HS-5 (cell line): ENCODE results near the gene NUBP2.

Experiments
- DNase-seq: peaks from one replicate; pipeline ENCODE4 v3.0.0-alpha.2; 2012; ENCODE audit warnings: low read depth

NUBP2 gene

GRCh38 chr16:1772362-1772907 lies 10.3 kb upstream of the NUBP2 start, which contains the start of gene EME2:
Gene EME2, plus strand, starts transcription at chr16:1772810. Its CDS starts 418 bp downstream, at chr16:1773228.
- no peak for DNase-seq

GRCh38 chr16:1772908-1773702 lies 9.7 kb upstream of the NUBP2 start, which contains the start of gene MRPS34:
Gene MRPS34, minus strand, starts transcription at chr16:1773134. Its CDS starts 15 bp downstream, at chr16:1773119.
- DNase-seq, result no peak

DNA sequence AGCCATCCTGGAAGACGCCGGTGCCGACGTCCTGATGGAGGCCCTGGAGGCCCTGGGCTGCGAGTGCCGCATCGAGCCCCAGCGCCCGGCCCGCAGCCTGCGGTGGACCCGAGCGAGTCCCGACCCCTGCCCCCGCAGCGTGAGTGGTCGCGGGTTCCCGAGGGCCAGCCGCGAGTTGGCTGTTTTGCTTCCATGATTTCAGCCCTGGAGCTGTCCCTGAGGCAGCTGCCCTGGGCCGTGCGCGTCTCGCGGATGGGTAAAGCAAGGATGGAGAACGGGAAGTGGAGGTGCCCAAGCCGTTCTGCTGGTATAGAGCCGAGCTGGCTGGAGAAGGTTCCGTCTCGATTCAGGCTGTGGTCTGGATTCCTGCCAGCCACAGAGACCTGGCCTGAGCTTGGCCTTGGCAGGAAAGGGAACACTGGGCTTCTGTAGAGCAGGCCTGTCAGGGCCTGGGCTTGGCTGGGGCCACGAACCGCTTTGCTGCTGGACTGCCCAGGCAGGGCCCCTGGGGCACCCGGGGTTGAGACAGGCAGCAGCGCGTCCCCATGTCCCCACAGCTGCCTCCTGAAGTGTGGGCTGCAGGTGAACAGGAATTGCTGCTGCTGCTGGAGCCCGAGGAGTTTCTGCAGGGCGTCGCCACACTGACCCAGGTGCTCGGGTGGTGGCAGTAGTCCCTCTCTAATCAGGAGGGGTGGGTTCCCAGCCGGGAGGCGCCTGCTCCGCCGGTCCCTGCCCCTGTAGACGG lies 8.9 kb upstream of the NUBP2 start:
- no peak for DNase-seq

GRCh38 chr16:1774448-1774780 lies 8.3 kb upstream of the NUBP2 start:
- DNase-seq, result no peak

GRCh38 chr16:1775006-1775845 lies 7.5 kb upstream of the NUBP2 start:
- no peak for DNase-seq

- DNase-seq, result no peak
Measured at GRCh38 chr16:1775846-1776671, 6.7 kb upstream of the NUBP2 start.

- no peak for DNase-seq
Measured at GRCh38 chr16:1776672-1776955, 6.1 kb upstream of the NUBP2 start.

DNA sequence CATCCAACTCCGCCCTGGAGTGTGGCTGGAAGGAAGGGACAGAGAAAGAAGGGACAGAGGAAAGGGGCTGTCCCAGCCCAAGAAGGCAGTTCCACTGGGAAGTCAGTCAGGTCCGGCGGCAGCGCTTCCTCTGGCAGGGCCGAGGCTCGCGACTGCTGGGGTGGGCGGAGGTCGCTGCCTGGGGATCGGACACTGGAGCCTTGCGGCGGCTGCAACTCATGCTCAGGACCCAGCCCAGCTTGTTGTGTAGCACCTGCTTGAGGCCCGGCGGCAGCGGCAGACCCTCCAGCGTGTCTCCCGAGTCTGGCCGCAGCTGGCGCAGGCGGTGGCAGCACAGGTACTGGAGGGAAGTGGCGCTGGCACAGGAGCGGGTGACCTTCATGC lies 5.8 kb upstream of the NUBP2 start:
- DNase-seq, result no peak

DNA sequence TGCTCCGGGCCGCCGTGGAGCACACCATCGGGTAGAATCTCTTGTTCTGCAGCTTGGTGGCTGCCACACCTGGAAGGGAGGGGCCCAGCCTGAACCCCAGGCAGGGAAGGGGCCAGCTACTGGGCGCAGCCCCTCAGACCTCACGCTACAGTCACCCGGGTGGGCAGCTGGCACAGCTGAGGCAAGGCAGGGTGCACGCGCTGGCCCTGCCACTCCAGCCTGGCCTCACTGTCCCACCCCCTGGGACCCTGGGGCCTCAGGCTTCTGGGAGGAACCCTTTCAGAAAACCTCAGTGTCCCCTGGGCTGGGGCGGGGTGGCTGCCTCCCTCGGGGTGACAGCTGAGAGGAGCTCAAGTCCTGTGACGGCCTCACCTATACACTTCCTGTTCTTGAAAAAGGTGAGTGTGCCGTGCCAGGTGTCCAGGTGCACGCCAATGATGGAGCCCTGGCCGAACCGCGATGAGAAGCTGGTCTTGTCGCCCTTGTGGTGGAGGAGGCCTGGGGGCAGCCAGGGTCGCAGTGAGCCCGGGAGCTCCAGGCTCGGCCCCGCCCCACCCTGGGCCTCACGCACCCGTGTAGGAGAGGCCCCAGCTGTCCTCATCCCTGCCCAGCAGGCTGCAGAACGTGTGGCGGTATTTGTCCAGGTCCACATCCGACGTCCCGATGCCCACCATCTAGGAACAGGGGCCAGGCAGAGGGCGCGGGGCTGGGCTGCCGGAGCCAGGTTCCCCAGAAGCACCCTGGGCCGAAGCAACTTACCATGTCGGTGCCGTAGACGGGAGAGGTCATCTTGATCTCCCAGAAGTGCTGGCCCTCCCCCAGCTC lies 5.2 kb upstream of the NUBP2 start:
- no peak for DNase-seq

- no peak for DNase-seq
Measured at GRCh38 chr16:1778200-1779179, 4.3 kb upstream of the NUBP2 start.

DNA sequence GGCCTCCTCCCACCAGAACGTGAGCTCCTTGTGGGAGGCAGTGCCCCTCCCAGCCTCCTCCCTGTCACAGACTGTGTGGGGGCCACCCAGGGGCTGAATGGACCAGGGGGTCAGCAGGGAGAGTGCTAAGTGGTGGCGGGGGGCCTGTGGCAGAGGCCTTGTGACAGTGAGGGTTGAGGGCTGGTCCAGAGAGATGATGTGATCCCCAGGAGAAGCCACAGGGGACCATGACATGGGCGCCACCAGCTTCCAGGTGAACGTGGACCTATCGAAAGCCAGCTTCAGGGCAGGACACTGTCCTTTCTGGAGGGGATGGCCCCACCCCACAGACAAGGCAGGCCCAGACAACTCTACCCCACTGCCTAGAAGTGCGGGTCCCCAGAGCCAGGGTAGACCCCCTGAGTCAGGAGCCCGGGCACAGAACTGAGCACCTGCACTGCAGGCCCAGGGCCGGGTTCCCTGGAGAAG lies 3.5 kb upstream of the NUBP2 start:
- DNase-seq, result no peak

DNA sequence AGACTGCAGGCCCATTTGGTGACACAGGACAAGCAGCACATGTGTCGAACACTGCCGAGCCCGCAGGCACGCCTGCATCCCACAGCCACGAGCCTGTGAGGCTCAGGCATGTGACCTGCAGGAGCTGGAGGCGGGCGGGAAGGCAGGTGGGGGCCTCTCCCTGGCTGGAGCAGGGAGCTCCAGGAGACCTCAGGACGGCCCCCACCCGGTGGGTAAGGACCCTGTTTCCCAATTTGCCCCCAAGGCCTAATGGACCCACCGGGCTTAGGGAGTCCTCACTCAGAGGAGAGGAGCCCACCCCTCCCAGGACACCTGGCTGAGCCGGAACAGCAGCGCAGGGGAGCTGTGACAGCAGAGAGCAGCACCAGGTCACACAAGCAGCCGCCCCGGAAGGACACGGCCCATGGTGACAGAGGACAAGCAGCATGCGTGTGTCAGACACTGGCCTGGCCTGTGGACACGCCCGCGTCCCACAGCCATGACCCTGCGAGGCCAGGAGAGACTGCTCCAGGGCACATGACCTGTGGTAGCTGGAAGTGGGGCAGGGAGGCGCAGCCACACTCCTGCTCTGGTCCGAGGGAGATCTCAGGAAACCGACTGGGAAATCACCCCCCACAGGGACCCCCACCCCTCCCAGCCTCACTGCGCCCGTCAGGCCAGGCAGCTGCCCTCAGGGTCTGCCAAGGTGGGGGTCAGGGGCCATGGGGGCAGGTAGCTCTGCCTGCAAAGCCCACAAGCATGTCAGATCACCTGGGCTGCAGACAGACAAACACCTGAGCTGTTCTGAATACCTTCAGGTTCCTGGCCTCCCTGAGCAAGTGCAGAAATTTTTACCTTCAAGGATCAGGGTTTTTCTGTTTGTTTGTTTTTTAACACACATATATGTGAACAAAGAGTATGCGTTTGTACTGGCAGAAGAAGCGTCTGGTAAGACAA lies 2.8 kb upstream of the NUBP2 start:
- no peak for DNase-seq

DNA sequence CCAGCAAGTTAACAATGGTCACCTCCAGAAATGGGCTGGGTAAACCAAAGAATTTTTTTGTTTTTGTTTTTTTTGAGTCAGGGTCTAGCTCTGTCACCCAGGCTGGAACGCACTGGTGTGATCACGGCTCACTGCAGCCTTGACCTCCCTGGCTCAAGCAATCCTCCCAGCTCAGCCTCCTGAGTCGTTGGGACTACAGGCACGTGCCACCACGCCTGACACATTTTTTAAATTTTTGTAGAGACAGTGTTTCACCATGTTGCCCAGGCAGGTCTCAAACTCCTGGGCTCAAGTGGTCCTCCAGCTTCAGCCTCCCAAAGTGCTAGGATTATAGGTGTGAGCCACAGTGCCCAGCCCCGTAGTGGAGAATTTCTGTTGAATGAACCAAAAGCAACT lies 2.1 kb upstream of the NUBP2 start:
- DNase-seq, result no peak

DNA sequence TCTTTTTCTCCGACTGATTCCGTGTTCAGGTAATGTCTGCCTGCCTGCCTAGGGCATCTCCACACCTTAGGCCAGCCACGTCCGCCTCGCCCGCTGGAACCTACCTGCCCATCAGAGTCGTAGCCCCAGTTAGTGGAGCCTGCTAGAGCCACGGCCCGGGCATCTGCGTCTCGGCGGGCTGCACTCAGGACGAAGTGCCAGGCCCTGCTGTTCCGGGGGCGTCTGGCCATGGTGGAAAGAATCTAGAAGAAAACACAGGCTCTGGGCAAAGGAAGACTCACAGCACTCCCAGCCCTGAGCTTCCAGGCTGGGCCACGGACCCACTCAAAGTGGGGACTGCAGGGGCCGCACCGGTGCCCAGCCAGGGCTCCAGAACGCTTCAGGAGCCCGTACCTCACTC lies 1.5 kb upstream of the NUBP2 start:
- no peak for DNase-seq

GRCh38 chr16:1781758-1782407 lies 877 bp upstream of the NUBP2 start:
- no peak for DNase-seq

DNA sequence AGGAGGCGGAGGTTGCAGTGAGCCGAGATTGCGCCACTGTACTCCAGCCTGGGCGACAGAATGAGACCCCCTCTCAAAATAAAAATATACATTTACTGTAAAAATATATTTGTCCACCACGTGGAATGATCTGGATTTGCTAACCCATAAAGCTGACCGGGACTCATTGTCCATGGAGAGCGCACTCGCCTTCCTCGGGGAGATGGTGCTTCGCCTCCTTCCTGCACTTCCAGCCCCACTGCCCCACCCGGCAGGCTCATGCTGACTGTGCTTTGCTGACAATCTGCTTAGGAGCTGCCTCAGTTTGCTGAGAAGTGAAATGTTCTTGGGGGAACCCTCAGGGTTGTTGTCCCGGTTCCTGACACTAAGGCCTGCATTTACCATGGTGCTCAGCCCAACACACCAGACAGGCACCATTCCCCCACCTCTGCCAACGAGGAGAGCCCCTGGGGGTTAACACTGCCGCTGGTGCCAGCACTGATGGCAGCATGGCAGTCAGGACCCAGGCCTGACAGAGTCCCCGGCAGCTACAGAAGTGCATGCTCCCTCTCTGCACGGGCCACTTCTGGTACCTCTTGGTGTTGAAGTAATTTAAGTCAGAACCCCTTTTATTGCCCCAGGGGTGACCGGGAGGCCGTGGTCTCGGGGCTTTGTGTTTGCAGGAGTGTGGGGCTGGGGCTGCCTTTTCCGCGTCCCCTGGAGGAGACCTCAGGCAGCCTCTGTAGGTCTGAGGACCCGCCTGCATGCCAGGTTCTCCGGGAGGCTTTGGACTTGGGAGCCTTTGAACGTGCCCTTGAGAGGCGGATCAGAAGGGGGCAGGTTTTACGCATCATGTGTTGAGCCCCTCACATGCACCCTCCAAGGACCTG lies 2.5 kb downstream of the NUBP2 start:
- no peak for DNase-seq

- DNase-seq, result no peak
Measured at GRCh38 chr16:1785846-1786170, 3.0 kb downstream of the NUBP2 start.
